ENCODE results near the gene TRIB2. TPM values are rescaled to one million over a fixed set of nuclear protein-coding genes. Genes with fewer than 3 reads are reported as not detected.

The TRIB2 gene
- total and polyA plus RNA-seq, 2 experiments from 2014 or later, result 19.2 to 27.2 TPM

DNA sequence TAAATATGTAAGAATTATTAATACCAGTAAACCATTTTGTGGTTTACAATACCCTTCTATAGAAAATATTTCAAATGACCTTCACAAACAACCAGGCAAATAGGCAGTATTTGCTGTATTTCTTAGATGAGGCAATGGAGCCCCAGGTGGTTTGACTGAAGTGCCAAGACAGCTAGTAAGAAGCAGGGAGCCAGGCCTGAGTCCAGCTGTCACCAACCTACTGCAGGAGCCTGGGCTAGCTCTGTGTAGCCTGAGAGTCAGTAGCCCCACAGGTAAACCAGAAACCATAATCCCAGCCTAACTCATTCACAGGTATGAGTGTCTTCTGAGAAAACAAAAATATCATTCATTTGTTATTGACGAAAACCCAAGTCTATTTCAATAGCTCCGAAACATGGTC is 45.6 kb downstream of the TRIB2 start:
- no peak overlapping the region for H3K27ac ChIP-seq
- no peak overlapping the region for H3K4me2 ChIP-seq
- TF ChIP-seq EZH2 (IDR thresholded peaks at IDR 0.05; ENCODE audit: borderline replicate concordance), result no peak
- TF ChIP-seq, protein P1, sequence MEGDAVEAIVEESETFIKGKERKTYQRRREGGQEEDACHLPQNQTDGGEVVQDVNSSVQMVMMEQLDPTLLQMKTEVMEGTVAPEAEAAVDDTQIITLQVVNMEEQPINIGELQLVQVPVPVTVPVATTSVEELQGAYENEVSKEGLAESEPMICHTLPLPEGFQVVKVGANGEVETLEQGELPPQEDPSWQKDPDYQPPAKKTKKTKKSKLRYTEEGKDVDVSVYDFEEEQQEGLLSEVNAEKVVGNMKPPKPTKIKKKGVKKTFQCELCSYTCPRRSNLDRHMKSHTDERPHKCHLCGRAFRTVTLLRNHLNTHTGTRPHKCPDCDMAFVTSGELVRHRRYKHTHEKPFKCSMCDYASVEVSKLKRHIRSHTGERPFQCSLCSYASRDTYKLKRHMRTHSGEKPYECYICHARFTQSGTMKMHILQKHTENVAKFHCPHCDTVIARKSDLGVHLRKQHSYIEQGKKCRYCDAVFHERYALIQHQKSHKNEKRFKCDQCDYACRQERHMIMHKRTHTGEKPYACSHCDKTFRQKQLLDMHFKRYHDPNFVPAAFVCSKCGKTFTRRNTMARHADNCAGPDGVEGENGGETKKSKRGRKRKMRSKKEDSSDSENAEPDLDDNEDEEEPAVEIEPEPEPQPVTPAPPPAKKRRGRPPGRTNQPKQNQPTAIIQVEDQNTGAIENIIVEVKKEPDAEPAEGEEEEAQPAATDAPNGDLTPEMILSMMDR (IDR thresholded peaks at IDR 0.05; ENCODE audit: poor library complexity), result no peak
- no peak for TF ChIP-seq EZH2phosphoT487 (IDR thresholded peaks at IDR 0.05; ENCODE audit: low read depth, severe bottlenecking, unreplicated experiment)
- H3K4me1 ChIP-seq (ENCODE audit: insufficient read depth), result no peaks in the 10 kb centered on the region
- no peaks in the 10 kb centered on the region for H4K20me1 ChIP-seq (ENCODE audit: insufficient read depth, poor library complexity, severe bottlenecking)
- H2AFZ ChIP-seq, result no peak overlapping the region
- no peaks in the 10 kb centered on the region for H3K36me3 ChIP-seq (replicated peaks; ENCODE audit: insufficient read depth, low read depth)
- no peaks in the 10 kb centered on the region for H3K9me2 ChIP-seq (replicated peaks; ENCODE audit: insufficient read depth)
- no peaks in the 10 kb centered on the region for H3K9me3 ChIP-seq (ENCODE audit: low read depth)
- no peaks in the 10 kb centered on the region for H3K27me3 ChIP-seq
- DNase-seq (ENCODE audit: low spot score), result no peak
- H3K79me2 ChIP-seq, result no peaks in the 10 kb centered on the region
- H3K4me3 ChIP-seq, result no peak overlapping the region
- WGBS (ENCODE audit: low lambda C conversion rate, missing lambda C conversion rate), result 98% methylated on average over 2 of the region's 2 CpGs

DNA sequence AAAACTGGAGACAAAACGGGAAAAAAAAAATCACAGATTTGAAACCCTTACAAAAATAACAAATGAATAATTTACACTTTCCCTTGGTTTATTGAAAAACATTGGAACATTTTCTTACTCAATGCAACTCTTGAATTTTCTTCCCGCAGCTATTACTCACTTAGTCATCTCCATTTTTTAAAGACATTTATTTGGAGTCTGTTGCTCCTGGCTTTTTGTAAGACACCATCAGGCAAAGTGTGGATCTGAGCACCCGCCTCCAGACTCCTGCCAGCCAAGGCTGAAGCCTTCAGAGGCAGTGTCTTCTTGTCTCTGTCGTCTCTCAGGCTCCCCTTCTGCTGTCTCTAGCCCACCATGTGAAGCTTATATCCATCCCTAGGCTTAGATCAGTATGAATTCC is 46.2 kb downstream of the TRIB2 start:
- H3K4me3 ChIP-seq, result no peak overlapping the region
- no peaks in the 10 kb centered on the region for H4K20me1 ChIP-seq (ENCODE audit: insufficient read depth, poor library complexity, severe bottlenecking)
- peaks cover 4% of the 10 kb centered on the region for H3K27me3 ChIP-seq
- no peaks in the 10 kb centered on the region for H3K4me1 ChIP-seq (ENCODE audit: insufficient read depth)
- H3K79me2 ChIP-seq, result no peaks in the 10 kb centered on the region
- no peak for DNase-seq (ENCODE audit: low spot score)
- no peak overlapping the region for H3K4me2 ChIP-seq
- no peak overlapping the region for H3K27ac ChIP-seq
- no peaks in the 10 kb centered on the region for H3K9me2 ChIP-seq (replicated peaks; ENCODE audit: insufficient read depth)
- TF ChIP-seq EZH2 (IDR thresholded peaks at IDR 0.05; ENCODE audit: borderline replicate concordance) (no peak), EZH2phosphoT487 (IDR thresholded peaks at IDR 0.05; ENCODE audit: low read depth, severe bottlenecking, unreplicated experiment) (no peak)
- TF ChIP-seq, protein P1 (IDR thresholded peaks at IDR 0.05; ENCODE audit: poor library complexity), result no peak
- no peaks in the 10 kb centered on the region for H3K36me3 ChIP-seq (replicated peaks; ENCODE audit: insufficient read depth, low read depth)
- no peaks in the 10 kb centered on the region for H3K9me3 ChIP-seq (ENCODE audit: low read depth)
- 87% methylated on average over 4 of the region's 4 CpGs for WGBS (ENCODE audit: low lambda C conversion rate, missing lambda C conversion rate)
- no peak overlapping the region for H2AFZ ChIP-seq

DNA sequence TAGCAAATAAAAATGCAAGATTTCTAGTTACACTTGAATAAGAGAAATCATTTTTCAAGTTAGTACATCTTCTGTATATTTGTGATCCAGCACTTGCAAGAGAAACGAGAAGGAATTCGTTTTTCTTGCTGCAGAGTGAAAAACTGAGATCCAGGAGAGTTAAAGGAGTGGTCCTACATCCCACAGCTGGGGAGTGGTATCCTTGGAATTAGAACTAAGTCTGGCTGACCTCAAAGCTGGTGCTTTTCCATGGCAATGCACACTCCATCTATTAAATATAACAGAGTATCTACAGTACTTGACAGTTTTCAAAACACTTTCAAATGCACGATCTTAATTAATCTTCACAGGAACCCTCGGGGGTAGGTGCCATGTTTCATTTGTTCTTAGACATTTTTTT is 46.8 kb downstream of the TRIB2 start:
- Histone ChIP-seq H3K4me3 (no peak overlapping the region), H3K79me2 (no peaks in the 10 kb centered on the region), H2AFZ (no peak overlapping the region), H3K9me3 (ENCODE audit: low read depth) (no peaks in the 10 kb centered on the region), H3K27ac (no peak overlapping the region), H3K4me1 (ENCODE audit: insufficient read depth) (no peaks in the 10 kb centered on the region), H3K27me3 (peaks cover 4% of the 10 kb centered on the region), H4K20me1 (ENCODE audit: insufficient read depth, poor library complexity, severe bottlenecking) (no peaks in the 10 kb centered on the region), H3K36me3 (replicated peaks; ENCODE audit: insufficient read depth, low read depth) (no peaks in the 10 kb centered on the region), H3K4me2 (no peak overlapping the region), H3K9me2 (replicated peaks; ENCODE audit: insufficient read depth) (no peaks in the 10 kb centered on the region)
- no peak for TF ChIP-seq EZH2phosphoT487 (IDR thresholded peaks at IDR 0.05; ENCODE audit: low read depth, severe bottlenecking, unreplicated experiment)
- no peak for TF ChIP-seq EZH2 (IDR thresholded peaks at IDR 0.05; ENCODE audit: borderline replicate concordance)
- TF ChIP-seq, protein P1 (IDR thresholded peaks at IDR 0.05; ENCODE audit: poor library complexity), result no peak
- no peak for DNase-seq (ENCODE audit: low spot score)
- WGBS (ENCODE audit: low lambda C conversion rate, missing lambda C conversion rate), result 66% methylated on average over 4 of the region's 4 CpGs

Data from hepatocyte (in vitro differentiated cells).